Superior temporal gyrus (tissue), 1 donor: Measurements from ENCODE around the gene C1orf21.
A peak's percentile ranks its signal among the peaks of the same experiment; 100 is the strongest.

Source experiments
- DNase-seq: peaks from one replicate; pipeline ENCODE4 v3.0.0-alpha.2; 2016; ENCODE audit errors: extremely low spot score

Gene C1orf21

DNA sequence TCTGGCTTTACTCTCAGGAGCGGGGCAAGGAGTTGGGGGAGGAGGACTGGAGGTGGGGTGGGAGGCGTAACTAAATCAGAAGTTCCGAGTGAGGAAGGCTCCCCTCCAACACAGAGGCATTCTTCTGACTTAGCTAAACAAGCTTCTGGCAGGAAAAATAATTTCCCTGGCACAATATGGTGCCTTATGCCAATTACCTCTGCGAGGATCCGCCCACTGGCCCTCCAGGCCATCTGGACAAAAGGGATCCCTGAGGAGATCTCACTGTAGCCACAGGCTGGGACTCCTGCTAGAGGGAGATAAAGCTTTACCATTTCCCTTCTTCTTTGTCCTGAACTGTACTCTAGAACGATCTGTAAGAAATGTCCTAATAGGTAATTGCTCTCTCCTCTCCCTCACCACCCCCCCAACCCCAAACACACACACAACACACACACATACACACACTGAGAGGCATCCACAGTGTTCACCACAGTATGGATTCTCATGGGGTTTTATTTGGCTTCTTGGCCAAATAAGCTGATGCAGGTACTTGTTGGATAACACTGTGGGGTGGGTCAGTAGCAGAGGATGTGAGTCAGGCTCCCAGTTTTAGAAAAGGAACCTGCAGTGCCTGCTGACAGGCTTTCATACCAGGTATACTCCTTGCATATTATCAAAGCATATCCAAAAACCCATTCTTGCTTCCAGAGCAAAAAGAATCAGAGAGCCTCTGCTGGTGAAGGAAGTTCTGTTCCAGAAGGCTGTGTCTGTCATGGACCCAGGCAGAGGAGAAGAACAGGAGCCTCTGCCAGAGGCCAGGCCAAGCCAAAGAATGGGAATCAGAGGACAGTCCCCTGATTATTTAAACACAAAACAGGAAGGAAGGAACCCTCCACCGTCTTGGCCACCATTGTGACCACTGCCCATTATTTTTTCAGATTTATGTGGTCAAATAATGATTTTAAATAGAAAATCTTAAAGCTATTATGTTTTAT, 169.1 kb downstream of the C1orf21 start:
- no peak for DNase-seq

DNA sequence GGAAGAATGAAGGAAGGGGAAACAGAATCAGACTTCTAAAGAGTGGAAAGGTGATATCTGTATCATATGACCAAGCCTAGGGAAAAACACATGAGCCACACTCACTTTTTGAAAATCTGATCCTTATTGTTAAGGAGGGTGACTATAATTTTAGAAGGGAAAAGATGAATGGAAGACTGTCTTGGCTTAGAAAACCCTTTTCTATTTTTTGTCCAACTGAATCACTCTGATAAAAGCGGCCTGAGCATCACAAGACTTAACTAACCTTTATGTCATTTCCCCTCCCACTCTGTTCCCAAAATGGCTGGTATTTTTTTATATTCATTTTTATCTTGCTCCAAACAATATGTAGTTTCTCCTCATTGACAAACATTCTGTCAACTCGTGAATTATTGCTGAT, 169.8 kb downstream of the C1orf21 start:
- no peak for DNase-seq

DNA sequence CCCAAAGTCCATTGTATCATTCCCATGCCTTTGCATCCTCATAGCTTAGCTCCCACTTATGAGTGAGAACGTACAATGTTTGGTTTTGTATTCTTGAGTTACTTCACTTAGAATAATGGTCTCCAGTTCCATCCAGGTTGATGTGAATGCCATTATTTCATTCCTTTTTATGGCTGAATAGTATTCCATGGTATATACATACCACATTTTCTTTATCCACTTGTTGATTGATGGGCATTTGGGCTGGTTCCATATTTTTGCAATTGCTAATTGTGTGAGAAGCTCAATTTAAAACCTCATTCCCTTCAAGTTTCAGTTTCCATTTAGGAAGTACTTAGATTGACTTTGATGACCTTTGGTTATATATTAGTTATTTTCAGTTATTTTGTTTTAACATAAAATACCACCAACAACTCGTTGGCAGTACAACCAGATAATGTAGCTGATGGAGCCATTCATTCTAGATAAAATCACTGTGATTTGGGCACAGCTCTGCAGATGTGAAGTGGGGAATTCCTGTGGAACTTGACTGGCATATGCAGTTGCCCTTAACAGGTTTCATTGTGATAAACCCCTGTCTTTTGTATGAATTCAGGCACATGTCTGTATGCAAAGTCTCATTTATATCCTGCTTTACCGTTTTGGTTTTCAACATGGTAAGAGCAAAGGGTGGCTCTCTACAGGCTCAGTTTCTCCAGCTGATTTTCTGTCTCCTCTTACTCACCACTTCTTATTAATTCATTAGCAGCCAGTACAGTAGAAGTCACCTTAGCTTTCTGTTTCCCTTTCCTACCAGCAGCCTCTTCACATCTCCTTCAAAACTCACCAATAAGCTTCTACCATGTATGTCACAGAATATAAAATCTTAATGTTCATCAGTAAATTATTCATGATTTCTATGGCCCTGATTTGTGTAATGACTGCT, 170.9 kb downstream of the C1orf21 start:
- DNase-seq, result no peak

GRCh38 chr1:184558691-184559090, 171.9 kb downstream of the C1orf21 start:
- DNase-seq, result no peak

DNA sequence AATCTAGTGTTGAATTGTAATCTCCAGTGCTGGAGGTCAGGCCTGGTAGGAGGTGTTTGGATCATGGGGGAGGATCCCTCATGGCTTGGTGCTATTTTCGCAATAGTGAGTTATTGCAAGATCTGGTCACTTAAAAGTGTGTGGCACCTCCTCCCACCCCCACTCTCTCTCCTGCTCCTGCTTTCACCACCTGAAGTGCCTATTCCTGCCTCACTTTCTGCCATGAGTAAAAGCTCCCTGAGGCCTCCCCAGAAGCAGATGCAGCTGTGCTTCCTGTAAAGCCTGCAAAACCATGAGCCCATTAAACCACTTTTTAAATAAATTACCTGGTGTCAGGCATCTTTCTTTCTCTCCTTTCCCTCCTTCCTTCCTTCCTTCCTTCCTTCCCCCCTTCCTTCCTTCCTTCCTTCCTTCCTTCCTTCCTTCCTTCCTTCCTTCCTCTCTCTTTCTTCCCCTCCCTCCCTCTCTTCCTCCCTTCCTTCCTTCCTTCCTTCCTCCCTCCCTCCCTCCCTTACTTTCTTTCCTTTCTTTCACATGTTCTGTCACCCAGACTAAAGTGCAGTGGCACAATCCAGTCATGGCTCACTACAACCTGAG, 172.4 kb downstream of the C1orf21 start:
- no peak for DNase-seq

DNA sequence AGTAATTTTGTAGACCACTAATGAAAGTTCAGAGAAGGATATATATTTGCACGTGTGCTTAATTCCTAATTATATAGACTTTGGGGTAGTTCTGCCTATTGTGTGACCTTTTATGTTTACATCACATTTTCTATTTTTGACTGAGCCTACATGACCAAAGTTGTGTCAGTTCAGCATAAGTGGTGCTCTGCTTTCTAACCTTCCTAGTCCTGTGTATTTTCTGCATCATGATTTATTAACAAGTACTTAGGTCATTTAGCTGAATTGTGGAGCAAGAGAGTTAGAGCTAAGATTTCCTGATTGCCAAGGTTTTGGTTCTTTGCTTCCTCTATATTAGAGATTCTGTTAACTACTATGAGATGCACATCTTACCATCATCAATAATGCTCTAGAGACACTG, 176.0 kb downstream of the C1orf21 start:
- no peak for DNase-seq

DNA sequence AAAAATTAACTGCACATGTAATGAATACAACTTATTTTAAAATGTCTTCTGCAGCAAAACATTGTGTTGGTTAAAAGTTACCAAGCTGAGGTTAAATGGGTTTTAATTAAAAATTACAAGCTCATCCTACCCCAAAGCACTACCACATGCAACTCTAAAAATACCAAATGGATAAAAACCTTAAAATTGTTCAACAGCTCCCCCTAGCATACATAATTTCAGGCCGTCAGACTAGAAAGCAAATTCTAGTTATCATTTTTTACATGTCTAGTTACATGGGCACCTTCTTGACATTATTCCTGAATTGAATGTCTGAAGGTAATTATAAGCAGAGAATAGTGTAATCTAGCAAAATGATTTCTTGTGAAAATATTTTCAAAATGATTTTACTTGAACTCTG, 176.5 kb downstream of the C1orf21 start:
- peak; percentile 79 for DNase-seq

DNA sequence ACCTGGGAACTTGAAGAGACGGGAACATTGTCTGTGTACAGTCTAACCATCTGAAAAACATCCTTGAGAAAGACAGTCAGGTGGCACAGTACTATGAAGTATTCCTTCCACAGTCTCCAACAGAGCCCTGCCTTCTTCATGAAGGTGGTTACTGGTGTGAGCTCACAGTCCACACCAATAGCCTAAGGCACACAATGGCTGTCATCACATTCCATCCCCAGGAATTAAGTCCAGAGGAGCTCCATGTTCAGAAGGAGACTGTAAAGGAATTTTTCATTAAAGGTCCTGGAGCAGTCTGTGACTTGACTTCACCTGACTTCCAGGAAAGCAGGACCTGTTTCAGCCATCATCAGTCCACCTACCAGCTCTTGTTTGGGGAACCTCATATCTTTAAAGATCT, 180.2 kb downstream of the C1orf21 start:
- no peak for DNase-seq

DNA sequence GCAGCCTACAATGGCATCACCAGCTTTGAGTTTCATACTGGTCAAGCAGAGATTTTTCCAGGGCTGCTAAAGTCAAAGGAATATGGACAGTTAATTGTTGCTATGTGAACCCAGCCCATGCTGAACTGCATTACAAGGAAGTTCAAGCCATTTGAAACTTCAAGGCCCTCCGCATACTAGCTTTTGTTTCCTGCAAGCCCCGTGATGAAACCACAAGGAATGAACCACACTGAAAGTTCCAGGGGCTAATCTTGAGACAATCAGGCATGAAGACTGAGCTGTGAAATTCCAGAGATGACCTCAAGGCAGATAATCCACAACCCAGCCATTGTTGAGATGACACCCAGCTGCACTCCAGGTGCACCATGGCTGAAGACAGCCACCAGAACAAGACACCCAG, 180.8 kb downstream of the C1orf21 start:
- no peak for DNase-seq

- no peak for DNase-seq
Measured at GRCh38 chr1:184568148-184568547, 181.3 kb downstream of the C1orf21 start.

GRCh38 chr1:184569106-184569505, 182.3 kb downstream of the C1orf21 start:
- no peak for DNase-seq

- no peak for DNase-seq
Measured at GRCh38 chr1:184574588-184574987, 187.8 kb downstream of the C1orf21 start.

GRCh38 chr1:184576822-184577221, 190.0 kb downstream of the C1orf21 start:
- no peak for DNase-seq

GRCh38 chr1:184577319-184577718, 190.5 kb downstream of the C1orf21 start:
- DNase-seq, result no peak

- no peak for DNase-seq
Measured at GRCh38 chr1:184582411-184582810, 195.6 kb downstream of the C1orf21 start.

DNA sequence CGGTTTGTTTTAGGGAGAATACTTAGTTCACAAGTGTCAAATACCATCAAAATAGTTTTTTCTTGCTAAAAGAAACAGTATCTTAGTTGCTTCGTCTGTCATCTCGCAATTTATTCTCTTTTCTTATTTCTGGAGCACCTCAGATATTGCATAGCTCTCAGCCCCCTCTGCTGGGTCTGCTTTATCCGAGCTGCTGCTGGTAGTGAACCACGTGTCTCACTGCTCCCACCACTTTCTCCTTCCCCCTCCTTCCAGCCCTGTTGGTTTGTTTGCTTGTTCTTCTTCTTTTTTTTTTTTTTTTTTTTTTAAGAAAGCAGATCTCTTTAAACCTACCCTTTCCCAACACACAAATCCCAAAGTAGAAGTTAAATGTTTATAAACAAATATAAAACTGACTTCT, 197.0 kb downstream of the C1orf21 start:
- no peak for DNase-seq

DNA sequence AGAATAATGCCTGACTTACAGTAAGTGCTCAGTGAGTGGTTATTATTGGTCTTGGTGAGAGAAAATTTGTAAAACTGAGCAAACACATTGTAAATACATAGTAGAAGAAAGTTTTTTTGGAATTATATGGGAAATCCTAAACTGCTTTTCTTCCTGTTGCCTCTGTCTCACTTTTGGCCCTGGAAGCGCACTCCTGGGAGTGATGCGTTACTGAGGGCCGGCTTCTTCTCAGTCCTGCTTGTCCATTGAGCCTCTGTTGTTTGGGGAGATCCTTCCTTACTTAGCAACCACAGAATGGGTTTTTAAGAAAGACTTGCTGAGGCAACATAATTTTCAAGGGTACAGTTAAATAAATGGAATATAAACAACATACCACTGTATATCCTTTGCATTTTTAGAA, 201.9 kb downstream of the C1orf21 start:
- DNase-seq, result no peak

GRCh38 chr1:184590163-184590750, 203.4 kb downstream of the C1orf21 start:
- DNase-seq, result no peak

DNA sequence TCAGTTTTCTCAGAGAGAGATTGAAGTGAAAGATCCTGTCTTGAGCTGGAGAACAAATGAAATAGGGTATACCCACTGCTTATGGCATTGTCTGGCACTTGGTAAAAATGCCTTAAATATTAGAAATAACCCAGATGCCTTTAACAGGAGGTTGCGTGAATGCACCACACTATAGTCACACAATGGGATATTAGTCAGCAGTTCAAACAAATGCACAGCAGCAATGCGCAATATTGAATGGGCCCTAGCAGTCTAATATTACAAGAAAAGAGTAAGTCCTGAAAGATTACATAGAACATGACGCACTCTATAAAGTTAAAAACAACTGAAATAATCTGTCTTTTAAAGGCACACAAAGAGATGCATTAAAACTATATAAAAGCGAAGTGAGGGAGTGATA, 206.8 kb downstream of the C1orf21 start:
- DNase-seq, result no peak

DNA sequence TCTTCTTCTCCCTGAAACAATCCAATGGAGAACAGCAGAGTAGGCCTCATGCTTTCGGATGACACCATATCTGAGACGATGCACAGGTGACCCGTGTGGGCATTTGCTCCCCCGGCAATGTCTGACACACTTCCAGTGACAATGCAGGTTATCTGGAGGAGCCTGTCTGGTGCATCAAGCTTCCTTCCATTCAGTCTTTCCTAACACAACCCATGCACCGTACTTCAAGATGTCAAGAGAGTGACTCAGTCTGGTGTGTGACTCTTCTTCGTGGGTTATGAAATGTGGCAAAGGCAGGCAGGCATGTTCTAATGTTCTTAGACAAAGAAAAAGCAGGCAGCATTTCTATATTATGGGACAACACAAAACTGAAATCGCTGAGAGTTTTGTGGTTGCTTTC, 208.8 kb downstream of the C1orf21 start:
- DNase-seq, result no peak

DNA sequence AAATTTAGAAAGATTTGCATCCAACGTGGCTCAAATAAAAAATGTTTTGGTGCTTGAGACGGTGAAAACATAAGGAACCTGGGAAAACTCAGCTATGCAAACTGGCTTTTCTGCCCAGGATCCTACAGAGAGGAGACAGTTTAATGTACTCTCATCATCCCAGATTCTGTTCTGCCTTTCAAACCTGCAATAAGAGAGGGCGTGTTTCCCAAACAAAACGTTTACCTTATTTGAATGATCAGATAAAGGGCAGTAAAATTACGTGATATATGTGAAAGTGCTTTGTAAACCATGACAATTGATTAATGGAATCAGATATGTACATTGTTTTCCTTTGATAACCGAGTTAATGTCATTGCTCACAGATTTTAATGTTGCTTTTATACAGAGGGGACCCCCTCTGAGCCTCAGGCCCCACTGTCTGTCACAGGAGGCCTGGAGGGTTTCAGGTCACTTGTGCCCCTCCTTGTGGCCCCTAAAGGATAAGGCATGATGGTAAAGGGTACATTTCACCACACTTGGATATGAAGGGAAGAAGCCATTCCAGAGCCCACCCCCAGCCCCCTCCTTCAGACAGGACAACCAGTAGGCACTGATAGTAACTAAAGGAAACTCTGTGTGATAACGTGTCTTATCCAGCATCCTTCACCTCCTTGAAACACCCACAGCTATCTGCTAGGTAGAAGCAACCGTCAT, 210.3 kb downstream of the C1orf21 start:
- no peak for DNase-seq
